ENCODE data around the gene ASB16.

ASB16 gene

DNA sequence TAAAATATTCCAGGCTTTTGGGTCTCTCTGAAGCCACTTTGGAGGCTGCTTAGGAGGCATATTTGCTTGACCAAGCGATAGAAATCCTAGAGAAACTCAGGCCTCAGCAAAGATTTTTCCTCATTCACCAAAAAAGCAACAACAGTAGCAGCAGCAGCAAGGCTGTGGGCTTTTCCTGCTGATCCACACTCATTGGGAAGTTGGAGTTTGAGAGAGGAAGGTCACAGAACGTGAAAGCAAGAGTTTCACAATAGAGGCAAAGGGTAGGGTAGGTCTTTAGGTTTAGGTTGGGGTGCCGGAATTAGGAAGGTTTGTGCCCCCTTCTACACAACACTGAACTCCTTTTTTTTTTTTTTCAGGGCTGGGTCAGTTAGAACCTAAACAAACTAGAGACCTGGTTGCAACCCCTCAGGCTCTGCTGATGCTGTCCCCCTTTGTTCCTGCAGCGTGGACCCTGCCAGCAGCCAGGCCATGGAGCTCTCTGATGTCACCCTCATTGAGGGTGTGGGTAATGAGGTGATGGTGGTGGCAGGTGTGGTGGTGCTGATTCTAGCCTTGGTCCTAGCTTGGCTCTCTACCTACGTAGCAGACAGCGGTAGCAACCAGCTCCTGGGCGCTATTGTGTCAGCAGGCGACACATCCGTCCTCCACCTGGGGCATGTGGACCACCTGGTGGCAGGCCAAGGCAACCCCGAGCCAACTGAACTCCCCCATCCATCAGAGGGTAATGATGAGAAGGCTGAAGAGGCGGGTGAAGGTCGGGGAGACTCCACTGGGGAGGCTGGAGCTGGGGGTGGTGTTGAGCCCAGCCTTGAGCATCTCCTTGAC is 18.3 kb downstream of the ASB16 start:
- no peak for DNase-seq
- Mint-ChIP-seq H3K4me3 (peak overlapping the region; percentile 100), H3K36me3 (peaks cover 33% of the 10 kb centered on the region), H3K9me3 (no peaks in the 10 kb centered on the region), H3K27ac (peak overlapping the region; percentile 97), H3K4me1 (peaks cover 40% of the 10 kb centered on the region), H3K27me3 (no peaks in the 10 kb centered on the region)
- CTCF ChIA-PET, result interaction anchor here (0.6 to 1.5 kb wide), 5 partner anchors 9 to 164 kb away, joined by 3 to 5 read pairs (median 3); no protein-coding TSS in a partner anchor

GRCh38 chr17:44190481-44190880 is 20.0 kb downstream of the ASB16 start:
- H3K27ac Mint-ChIP-seq, result peak overlapping the region; percentile 19
- CTCF ChIA-PET, result interaction anchor here (1.2 kb wide), 1 partner anchor 140 kb away, joined by 3 read pairs; no protein-coding TSS in a partner anchor
- no peak for DNase-seq
- H3K9me3 Mint-ChIP-seq, result no peaks in the 10 kb centered on the region
- H3K4me3 Mint-ChIP-seq, result no peak overlapping the region
- no peaks in the 10 kb centered on the region for H3K27me3 Mint-ChIP-seq
- H3K36me3 Mint-ChIP-seq, result peaks cover 41% of the 10 kb centered on the region
- peaks cover 26% of the 10 kb centered on the region for H3K4me1 Mint-ChIP-seq

GRCh38 chr17:44191369-44191768 is 20.9 kb downstream of the ASB16 start:
- peaks cover 45% of the 10 kb centered on the region for H3K36me3 Mint-ChIP-seq

GRCh38 chr17:44191941-44192496 is 21.5 kb downstream of the ASB16 start:
- Mint-ChIP-seq H3K4me1 (peaks cover 28% of the 10 kb centered on the region), H3K9me3 (no peaks in the 10 kb centered on the region), H3K27me3 (no peaks in the 10 kb centered on the region), H3K4me3 (no peak overlapping the region), H3K36me3 (peaks cover 46% of the 10 kb centered on the region), H3K27ac (no peak overlapping the region)
- CTCF ChIA-PET, result interaction anchor here (1.2 kb wide), 1 partner anchor 139 kb away, joined by 3 read pairs; no protein-coding TSS in a partner anchor
- DNase-seq, result no peak

More at GRCh38 chr17:44191369-44191768, 20.9 kb downstream of the ASB16 start:
- H3K4me3 Mint-ChIP-seq, result no peak overlapping the region
- CTCF ChIA-PET, result interaction anchor here (1.2 kb wide), 1 partner anchor 139 kb away, joined by 3 read pairs; no protein-coding TSS in a partner anchor
- peaks cover 25% of the 10 kb centered on the region for H3K4me1 Mint-ChIP-seq
- H3K27me3 Mint-ChIP-seq, result no peaks in the 10 kb centered on the region
- no peak for DNase-seq
- H3K27ac Mint-ChIP-seq, result peak overlapping the region; percentile 26
- H3K9me3 Mint-ChIP-seq, result no peaks in the 10 kb centered on the region

GRCh38 chr17:44192750-44193149 is 22.2 kb downstream of the ASB16 start:
- Mint-ChIP-seq H3K4me1 (peaks cover 31% of the 10 kb centered on the region), H3K27me3 (no peaks in the 10 kb centered on the region), H3K27ac (peak overlapping the region; percentile 76), H3K36me3 (peaks cover 51% of the 10 kb centered on the region), H3K9me3 (no peaks in the 10 kb centered on the region), H3K4me3 (no peak overlapping the region)
- no peak for DNase-seq
- CTCF ChIA-PET, result interaction anchor here (1.1 kb wide), 1 partner anchor 17 kb away, joined by 4 read pairs; no protein-coding TSS in a partner anchor

DNA sequence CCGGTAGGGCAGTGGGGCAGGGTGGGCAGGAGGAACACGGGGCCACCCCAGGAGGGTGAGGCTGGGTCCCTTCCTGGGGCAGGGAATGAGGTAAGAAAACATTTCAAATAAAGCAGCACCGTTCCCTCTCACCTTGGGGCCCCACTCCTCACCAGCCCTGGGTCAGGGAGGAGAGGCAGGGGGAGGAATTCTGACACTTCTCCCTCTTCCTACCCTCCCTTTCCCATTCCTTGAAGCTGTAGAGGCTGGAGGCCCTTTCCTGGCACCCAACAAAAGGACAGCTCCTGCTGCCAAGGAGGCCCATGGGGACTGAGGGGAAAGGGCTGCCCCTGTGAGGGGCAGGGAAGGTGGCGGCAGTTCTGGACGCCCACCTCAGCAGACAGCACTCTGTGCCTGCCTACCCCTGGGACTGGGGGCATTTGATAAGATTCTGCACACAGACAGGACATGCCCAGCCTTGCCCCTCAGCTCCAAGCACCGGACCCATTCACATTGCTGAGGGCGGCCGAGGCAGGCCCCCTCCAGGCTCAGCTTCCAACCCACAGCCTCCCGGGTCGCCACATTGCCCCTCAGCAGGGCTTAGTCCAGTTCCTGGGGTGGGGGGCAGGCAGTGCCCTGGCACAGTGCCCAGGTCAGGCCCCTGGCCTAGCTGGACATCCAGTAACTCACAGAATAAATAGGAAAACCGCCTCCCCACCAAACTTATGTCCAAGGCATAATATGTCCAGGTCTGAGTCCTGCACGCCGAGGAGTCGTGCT is 23.0 kb downstream of the ASB16 start:
- CTCF ChIA-PET, result interaction anchor here (1.1 kb wide), 1 partner anchor 16 kb away, joined by 4 read pairs; no protein-coding TSS in a partner anchor
- Mint-ChIP-seq H3K36me3 (peaks cover 54% of the 10 kb centered on the region), H3K4me3 (no peak overlapping the region), H3K27ac (peak overlapping the region; percentile 28), H3K27me3 (no peaks in the 10 kb centered on the region), H3K9me3 (no peaks in the 10 kb centered on the region), H3K4me1 (peaks cover 30% of the 10 kb centered on the region)
- DNase-seq, result no peak

GRCh38 chr17:44197107-44197506 is 26.6 kb downstream of the ASB16 start:
- Mint-ChIP-seq H3K27me3 (no peaks in the 10 kb centered on the region), H3K4me1 (peaks cover 34% of the 10 kb centered on the region), H3K9me3 (no peaks in the 10 kb centered on the region), H3K27ac (peak overlapping the region; percentile 69), H3K4me3 (peak overlapping the region; percentile 93), H3K36me3 (peaks cover 41% of the 10 kb centered on the region)
- CTCF ChIA-PET, result interaction anchor here (1.3 to 2.5 kb wide), 2 partner anchors 9 to 13 kb away, joined by 4 to 7 read pairs; no protein-coding TSS in a partner anchor
- no peak for DNase-seq

- H3K4me1 Mint-ChIP-seq, result peaks cover 43% of the 10 kb centered on the region
- no peaks in the 10 kb centered on the region for H3K9me3 Mint-ChIP-seq
- CTCF ChIA-PET, result interaction anchor here (1.0 to 2.5 kb wide), 6 partner anchors 8 to 12 kb away, joined by 3 to 7 read pairs (median 4); partner anchors contain the start of gene TMUB2
- H3K36me3 Mint-ChIP-seq, result peaks cover 37% of the 10 kb centered on the region
- DNase-seq, result peak; percentile 83
- peak overlapping the region; percentile 93 for H3K4me3 Mint-ChIP-seq
- peak overlapping the region; percentile 99 for H3K27ac Mint-ChIP-seq
- no peaks in the 10 kb centered on the region for H3K27me3 Mint-ChIP-seq
Observed at GRCh38 chr17:44197980-44198720, 27.6 kb downstream of the ASB16 start.

DNA sequence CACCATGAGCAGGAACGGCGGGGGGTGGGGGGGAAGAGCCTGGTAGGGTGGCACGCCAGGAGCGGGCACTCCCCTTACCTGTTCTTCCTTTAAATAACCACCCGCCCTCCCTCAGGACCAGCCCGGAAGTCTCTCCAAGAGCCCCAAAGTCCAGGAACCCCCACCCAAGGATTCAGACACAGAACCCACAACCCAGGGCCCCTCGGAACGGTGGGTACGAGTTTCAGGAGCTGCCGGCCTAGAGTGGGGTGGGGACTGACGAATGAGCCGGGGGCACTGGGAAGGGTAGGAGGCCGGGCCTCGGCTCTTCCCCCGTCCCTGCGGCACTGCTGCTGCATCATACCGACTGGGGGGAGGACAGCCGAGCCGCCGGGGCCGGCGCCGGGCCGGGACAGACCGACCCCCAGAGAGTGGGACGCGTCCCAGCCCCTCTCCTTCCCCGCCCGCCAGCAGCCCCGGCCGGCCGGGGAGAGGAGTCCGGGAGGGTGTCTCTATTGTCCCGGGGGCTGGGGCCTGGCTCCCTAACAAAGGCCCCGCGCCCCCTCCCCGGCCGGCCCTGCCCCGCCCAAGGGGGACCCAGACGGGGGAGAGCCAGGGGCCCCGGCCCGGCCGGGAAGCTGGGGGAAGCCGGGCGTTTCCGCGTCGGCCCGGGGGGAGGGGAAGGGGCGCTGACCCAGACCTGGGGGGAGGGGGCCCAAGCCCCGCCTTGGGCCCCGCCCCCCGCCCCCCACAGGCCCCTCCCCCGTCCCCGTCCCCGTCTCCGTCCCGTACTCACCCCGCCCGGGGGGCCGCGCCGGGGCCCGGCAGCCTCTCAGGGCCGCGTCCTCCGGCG is 28.4 kb downstream of the ASB16 start:
- peak overlapping the region; percentile 93 for H3K4me3 Mint-ChIP-seq
- peak overlapping the region; percentile 99 for H3K27ac Mint-ChIP-seq
- DNase-seq, result peak; percentile 76
- H3K4me1 Mint-ChIP-seq, result peaks cover 51% of the 10 kb centered on the region
- peaks cover 33% of the 10 kb centered on the region for H3K36me3 Mint-ChIP-seq
- H3K9me3 Mint-ChIP-seq, result no peaks in the 10 kb centered on the region
- CTCF ChIA-PET, result interaction anchor here (1.0 to 1.3 kb wide), 5 partner anchors 10 to 17 kb away, joined by 3 to 6 read pairs (median 4); partner anchors contain the start of gene TMUB2
- no peaks in the 10 kb centered on the region for H3K27me3 Mint-ChIP-seq

DNA sequence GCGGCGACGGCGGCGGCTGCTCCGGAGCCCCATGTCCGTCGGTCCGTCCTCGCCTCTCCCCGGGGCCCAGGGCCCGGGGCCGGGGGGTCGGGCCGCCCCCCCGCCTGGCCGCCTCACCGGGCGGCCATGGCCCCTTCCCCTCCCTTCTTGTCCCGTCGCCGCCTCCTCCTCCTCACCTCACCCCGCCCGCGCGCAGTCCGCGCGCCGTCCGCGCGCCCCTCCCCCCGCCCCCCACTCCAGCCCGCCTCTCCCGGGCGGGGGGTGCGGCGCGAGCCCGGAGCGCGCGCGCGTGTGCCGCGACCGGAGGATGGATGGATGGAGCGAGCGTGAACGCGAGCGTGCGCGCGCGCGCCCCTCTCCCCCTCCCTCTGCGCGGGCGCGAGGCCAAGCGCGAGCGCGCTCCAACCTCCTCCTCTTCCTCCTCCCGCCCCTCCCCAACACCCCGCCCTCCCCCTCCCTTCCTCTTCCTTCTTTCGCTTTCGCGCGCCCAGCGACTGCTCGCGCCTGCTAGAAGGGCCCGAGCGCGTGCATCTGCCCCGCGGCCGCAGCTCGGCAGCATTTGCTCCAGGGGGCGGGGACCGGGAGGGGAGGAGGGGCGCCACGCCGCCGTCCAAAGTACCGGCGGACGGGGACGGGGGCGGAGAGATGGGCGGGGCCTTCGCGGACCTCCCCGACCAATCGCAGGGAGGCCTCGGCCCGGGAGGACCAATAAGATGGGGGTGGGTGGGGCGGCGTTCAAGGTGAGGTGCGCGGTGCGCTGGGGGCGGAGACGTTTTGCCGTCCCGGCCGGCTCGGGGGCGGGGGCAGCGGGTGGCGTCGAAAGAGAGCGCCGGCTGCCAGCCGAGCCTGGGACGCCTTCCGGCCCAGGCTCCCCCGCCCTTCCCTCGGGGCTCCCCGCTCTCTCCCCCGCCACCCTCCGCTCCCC is 29.3 kb downstream of the ASB16 start, which contains the start of gene ATXN7L3:
ATXN7L3 (minus strand) TSS at position 332 of the 925 bp plus-strand sequence. CDS start 1,814 bp downstream, outside the sequence.
- no peaks in the 10 kb centered on the region for H3K27me3 Mint-ChIP-seq
- CTCF ChIA-PET, result interaction anchor here (1.3 to 1.9 kb wide), 2 partner anchors 10 to 16 kb away, joined by 4 to 20 read pairs; no protein-coding TSS in a partner anchor
- peak; percentile 100 for DNase-seq
- peaks cover 57% of the 10 kb centered on the region for H3K4me1 Mint-ChIP-seq
- no peaks in the 10 kb centered on the region for H3K9me3 Mint-ChIP-seq
- H3K4me3 Mint-ChIP-seq, result peak within 1 kb of the TSS; percentile 93
- peaks cover 26% of the 10 kb centered on the region for H3K36me3 Mint-ChIP-seq
- H3K27ac Mint-ChIP-seq, result peak within 1 kb of the TSS; percentile 99

- CTCF ChIA-PET, result interaction anchor here (1.6 to 1.9 kb wide), 2 partner anchors 10 to 16 kb away, joined by 6 to 20 read pairs; no protein-coding TSS in a partner anchor
- Mint-ChIP-seq H3K27me3 (no peaks in the 10 kb centered on the region), H3K36me3 (peaks cover 21% of the 10 kb centered on the region), H3K9me3 (no peaks in the 10 kb centered on the region), H3K4me1 (peaks cover 56% of the 10 kb centered on the region), H3K4me3 (peak overlapping the region; percentile 86), H3K27ac (peak overlapping the region; percentile 92)
- no peak for DNase-seq
Observed at GRCh38 chr17:44200478-44201155, 30.1 kb downstream of the ASB16 start.

Measured in activated naive CD4-positive, alpha-beta T cell treated with anti-CD3 and anti-CD28 coated beads, Interleukin-2, amount 10 ng/mL, durations not matched to agents 7 days and 5 days (primary cell).